H1 (cell line): ENCODE results near the gene CEP128.

Experiments
- CBX5 ChIP-seq: fragments of 300-800, 300-1000 bp; sonication (generic); IDR thresholded peaks from 2 replicates; pipeline ENCODE4 v1.7.1; 2016; ENCODE audit warnings: antibody characterized with exemption, low read length, low read depth
- CTCF ChIP-seq, 3 experiments: IDR thresholded peaks; 1 replicate in 2 of 3; 2 replicates in 1 of 3; pipeline versions ENCODE4 v1.5.1 to v1.6.1; 2011; ENCODE audit warnings: low read length in 3 of 3, mild to moderate bottlenecking in 3 of 3, inconsistent platforms in 2 of 3, low read depth in 1 of 3, moderate library complexity in 1 of 3; ENCODE audit not compliant: insufficient read depth in 1 of 3; ENCODE audit errors: control extremely low read depth in 1 of 3
- EP300 ChIP-seq, 2 experiments: IDR thresholded peaks; 1 replicate in 1 of 2; 2 replicates in 1 of 2; pipeline ENCODE4 v1.6.1; 2011 to 2012; ENCODE audit warnings: low read depth in 2 of 2, low read length in 2 of 2, mild to moderate bottlenecking in 2 of 2, borderline replicate concordance in 1 of 2, inconsistent platforms in 1 of 2, moderate library complexity in 1 of 2
- MAX ChIP-seq: IDR thresholded peaks from 2 replicates; pipeline ENCODE4 v1.6.1; 2012; ENCODE audit warnings: inconsistent platforms

- TF ChIP-seq MAX (no peak), CBX5 (no peak), EP300 (IDR thresholded peaks at IDR 0.05; ENCODE audit: borderline replicate concordance in 1 of 2, low read depth in 2 of 2, low read length in 2 of 2) (no peak), CTCF (IDR thresholded peaks at IDR 0.05; ENCODE audit: control extremely low read depth in 1 of 3, insufficient read depth in 1 of 3, low read depth in 1 of 3, low read length in 3 of 3) (no peak)
Measured at GRCh38 chr14:80865565-80865964, 76.0 kb downstream of the CEP128 start.
